Measurements from ENCODE around the gene CASP8.

DNA sequence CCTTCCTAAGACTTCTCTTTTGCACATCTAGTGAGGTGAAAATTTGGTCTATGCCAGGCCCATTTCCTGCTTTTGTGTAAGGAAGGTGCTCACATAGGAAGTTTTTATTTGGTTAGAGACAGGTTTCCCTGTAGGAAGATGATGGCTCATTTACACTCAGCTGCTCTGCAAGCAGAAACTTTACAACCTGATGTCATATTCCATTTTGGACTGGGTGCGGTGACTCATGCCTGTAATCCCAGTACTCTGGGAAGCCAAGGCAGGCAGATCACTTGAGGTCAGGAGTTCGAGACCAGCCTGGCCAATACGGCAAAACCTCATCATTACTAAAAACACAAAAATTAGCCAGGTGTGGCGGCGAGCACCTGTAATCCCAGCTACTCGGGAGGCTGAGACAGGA is 41.6 kb upstream of the CASP8 start:
- TF ChIP-seq, protein P1, sequence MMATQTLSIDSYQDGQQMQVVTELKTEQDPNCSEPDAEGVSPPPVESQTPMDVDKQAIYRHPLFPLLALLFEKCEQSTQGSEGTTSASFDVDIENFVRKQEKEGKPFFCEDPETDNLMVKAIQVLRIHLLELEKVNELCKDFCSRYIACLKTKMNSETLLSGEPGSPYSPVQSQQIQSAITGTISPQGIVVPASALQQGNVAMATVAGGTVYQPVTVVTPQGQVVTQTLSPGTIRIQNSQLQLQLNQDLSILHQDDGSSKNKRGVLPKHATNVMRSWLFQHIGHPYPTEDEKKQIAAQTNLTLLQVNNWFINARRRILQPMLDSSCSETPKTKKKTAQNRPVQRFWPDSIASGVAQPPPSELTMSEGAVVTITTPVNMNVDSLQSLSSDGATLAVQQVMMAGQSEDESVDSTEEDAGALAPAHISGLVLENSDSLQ (IDR thresholded peaks at IDR 0.05) = no peak
- TF ChIP-seq FOXA1 (IDR thresholded peaks at IDR 0.05) = no peak
- no peak for TF ChIP-seq TARDBP (IDR thresholded peaks at IDR 0.05)
- no peak for TF ChIP-seq FOXM1 (IDR thresholded peaks at IDR 0.05; ENCODE audit: borderline replicate concordance)

Measured in HEK293T (cell line).